Upper lobe of right lung (tissue), 1 donor: ENCODE data around the gene EMILIN2. TPM values are rescaled to one million over a fixed set of nuclear protein-coding genes. Genes with fewer than 3 reads are reported as not detected.

ENCODE experiments used
- ATAC-seq: fragments of 200-7000 bp; cut with Tn5 transposase; one replicate; pipeline ENCODE4 v1.9.1; 2020; ENCODE audit warnings: mild to moderate bottlenecking, moderate library complexity
- DNase-seq: peaks from one replicate; pipeline ENCODE4 v3.0.0-alpha.2; 2020
- H3K27ac ChIP-seq: fragments of 200-600 bp; one replicate; pipeline ENCODE4 v1.8.0; 2022
- H3K27me3 ChIP-seq: fragments of 200-600 bp; one replicate; pipeline ENCODE4 v1.8.0; 2022; ENCODE audit warnings: mild to moderate bottlenecking
- H3K36me3 ChIP-seq: fragments of 200-600 bp; one replicate; pipeline ENCODE4 v1.8.0; 2022
- H3K4me1 ChIP-seq: fragments of 200-600 bp; one replicate; pipeline ENCODE4 v1.8.0; 2022
- H3K4me3 ChIP-seq: fragments of 200-600 bp; one replicate; pipeline ENCODE4 v1.8.0; 2022; ENCODE audit warnings: mild to moderate bottlenecking
- H3K9me3 ChIP-seq: fragments of 200-600 bp; one replicate; pipeline ENCODE4 v1.8.0; 2022
- intact Hi-C: fragments of 100-400 bp; cut with DNase I; formaldehyde crosslinking; loops from one replicate; pipeline ENCODE4 v1.11.0; 2022
- total RNA-seq: library from RNA; stranded (reverse); fragmentation: NEBNext Ultra II Directional; extraction: Animal tissue kit (Norgen Biotek cat#: 25700); gene quantifications from one replicate; pipeline ENCODE4 v1.2.1, GENCODE V29; 2021
- TF ChIP-seq, protein P1 (sequence below): fragments of 200-600 bp; IDR thresholded peaks from one replicate; pipeline ENCODE4 v1.8.0; 2022; ENCODE audit warnings: antibody characterized with exemption
- donor health status: DM: no; HTN: yes; CAD: no; lungs with severe emphysema.

Gene EMILIN2
- total RNA-seq, 1 donor from 2014 or later = 35.2 TPM

DNA sequence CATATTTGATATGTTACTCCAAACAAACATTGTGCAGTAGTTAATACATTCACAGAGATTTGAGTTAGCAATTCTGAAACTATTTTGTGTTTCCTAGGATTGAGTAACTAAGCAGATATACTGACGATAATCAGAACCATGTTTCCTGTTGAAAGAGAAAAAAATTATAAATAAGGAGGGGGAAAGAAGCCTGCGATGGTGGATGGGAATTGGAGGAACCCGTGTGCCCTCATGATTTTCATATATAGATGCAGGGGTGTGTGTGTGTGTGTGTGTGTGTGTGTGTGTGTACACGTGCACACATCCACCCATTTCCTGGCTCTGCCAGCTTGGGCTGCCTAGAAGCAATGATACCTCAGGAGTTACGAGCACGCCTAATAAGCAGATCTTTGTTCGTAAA is 109.2 kb downstream of the EMILIN2 start:
- H3K4me3 ChIP-seq = no peak overlapping the region
- no peak overlapping the region for H3K27ac ChIP-seq
- H3K36me3 ChIP-seq = peaks cover 38% of the 10 kb centered on the region
- DNase-seq (no peak), ATAC-seq (no peak)
- TF ChIP-seq, protein P1, sequence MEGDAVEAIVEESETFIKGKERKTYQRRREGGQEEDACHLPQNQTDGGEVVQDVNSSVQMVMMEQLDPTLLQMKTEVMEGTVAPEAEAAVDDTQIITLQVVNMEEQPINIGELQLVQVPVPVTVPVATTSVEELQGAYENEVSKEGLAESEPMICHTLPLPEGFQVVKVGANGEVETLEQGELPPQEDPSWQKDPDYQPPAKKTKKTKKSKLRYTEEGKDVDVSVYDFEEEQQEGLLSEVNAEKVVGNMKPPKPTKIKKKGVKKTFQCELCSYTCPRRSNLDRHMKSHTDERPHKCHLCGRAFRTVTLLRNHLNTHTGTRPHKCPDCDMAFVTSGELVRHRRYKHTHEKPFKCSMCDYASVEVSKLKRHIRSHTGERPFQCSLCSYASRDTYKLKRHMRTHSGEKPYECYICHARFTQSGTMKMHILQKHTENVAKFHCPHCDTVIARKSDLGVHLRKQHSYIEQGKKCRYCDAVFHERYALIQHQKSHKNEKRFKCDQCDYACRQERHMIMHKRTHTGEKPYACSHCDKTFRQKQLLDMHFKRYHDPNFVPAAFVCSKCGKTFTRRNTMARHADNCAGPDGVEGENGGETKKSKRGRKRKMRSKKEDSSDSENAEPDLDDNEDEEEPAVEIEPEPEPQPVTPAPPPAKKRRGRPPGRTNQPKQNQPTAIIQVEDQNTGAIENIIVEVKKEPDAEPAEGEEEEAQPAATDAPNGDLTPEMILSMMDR = no peak
- no peaks in the 10 kb centered on the region for H3K9me3 ChIP-seq
- intact Hi-C loops = no loop called here
- no peaks in the 10 kb centered on the region for H3K27me3 ChIP-seq
- H3K4me1 ChIP-seq = peaks cover 29% of the 10 kb centered on the region

DNA sequence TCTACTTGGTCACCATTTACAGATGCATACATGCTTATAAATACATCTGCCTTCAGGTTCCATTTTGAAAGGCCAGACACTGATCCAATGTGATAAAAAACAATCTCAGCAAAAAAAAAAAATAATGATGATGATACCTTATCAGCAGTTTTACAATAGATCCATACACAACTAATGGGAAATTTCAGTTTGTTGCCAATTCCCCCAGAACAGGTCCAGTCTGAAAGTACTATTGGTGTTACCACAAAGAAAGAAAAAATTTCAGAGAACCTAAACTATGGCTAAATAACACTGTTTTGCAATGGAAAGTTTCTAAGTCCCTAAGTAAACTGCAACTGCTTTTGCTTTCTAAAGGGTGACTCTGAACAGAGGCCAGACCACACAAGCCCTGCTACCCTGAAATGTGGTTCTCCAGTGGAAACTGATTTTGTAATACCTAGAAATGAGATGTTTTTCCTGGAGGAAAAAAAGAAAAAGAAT is 112.1 kb downstream of the EMILIN2 start:
- ATAC-seq = peak; percentile 69
- Histone ChIP-seq H3K27ac (peak overlapping the region; percentile 33), H3K36me3 (peaks cover 10% of the 10 kb centered on the region), H3K4me1 (peaks cover 52% of the 10 kb centered on the region), H3K9me3 (no peaks in the 10 kb centered on the region), H3K4me3 (no peak overlapping the region), H3K27me3 (no peaks in the 10 kb centered on the region)
- DNase-seq = no peak
- TF ChIP-seq, protein P1 = no peak
- intact Hi-C loops = no loop called here

DNA sequence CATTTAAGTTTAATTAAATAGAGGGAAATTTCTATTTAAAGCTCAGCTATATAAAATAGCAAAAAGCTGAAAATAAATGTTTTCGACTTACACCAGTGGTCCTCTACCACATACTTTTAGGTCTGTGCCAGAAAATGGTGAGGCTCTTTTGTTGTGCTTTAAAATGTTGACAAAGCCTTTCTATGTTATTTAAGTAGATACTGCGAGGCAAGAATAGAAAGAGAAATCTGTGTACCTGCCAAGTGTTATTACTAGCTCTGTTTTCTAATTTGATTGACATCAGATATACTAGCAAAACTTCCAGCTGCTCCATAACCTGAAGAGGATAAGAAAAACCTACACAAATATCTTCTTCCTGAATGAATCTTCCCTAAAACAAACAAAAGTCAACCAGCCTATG is 112.5 kb downstream of the EMILIN2 start:
- H3K36me3 ChIP-seq = peaks cover 6% of the 10 kb centered on the region
- H3K4me1 ChIP-seq = peaks cover 52% of the 10 kb centered on the region
- H3K9me3 ChIP-seq = no peaks in the 10 kb centered on the region
- H3K27me3 ChIP-seq = no peaks in the 10 kb centered on the region
- H3K27ac ChIP-seq = no peak overlapping the region
- intact Hi-C loops = no loop called here
- DNase-seq (no peak), ATAC-seq (no peak)
- TF ChIP-seq, protein P1 = no peak
- H3K4me3 ChIP-seq = no peak overlapping the region

DNA sequence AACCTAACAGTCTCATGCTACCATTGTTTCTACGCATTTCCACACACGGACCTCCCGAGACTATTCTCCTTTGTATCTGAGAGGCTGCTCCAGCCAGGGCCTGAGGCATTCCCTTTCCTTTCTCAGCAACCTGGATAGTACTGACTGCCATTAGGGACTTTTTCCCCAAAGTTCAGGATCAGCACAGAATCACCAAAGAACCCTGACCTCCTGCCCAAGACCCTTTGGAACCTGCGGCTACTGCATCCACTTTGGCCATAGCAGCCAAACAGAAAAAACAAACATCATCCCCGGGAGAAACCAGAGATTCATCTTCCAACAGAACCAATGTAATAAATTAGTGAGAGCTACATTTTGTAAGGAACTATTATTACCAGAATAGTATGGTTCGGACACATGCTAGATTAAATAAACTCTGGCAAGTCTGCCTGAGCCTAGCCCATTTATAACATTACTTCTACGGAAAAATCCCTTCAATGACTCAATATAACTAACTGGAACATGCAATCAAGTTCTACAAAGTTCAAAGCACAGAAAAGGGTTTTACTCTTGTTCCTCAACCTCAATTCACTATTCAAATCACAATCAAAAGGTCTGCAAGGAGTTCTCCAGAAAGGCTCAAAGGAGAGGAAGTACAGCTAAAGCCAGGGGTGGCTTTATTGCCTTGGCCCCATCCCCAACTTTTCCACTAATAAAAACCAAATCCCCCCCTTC is 114.3 kb downstream of the EMILIN2 start:
- TF ChIP-seq, protein P1 = no peak
- no peaks in the 10 kb centered on the region for H3K27me3 ChIP-seq
- no peak for ATAC-seq
- no peak for DNase-seq
- no peak overlapping the region for H3K4me3 ChIP-seq
- no peaks in the 10 kb centered on the region for H3K36me3 ChIP-seq
- no peaks in the 10 kb centered on the region for H3K9me3 ChIP-seq
- intact Hi-C loops = no loop called here
- peak overlapping the region; percentile 65 for H3K27ac ChIP-seq
- peaks cover 52% of the 10 kb centered on the region for H3K4me1 ChIP-seq

DNA sequence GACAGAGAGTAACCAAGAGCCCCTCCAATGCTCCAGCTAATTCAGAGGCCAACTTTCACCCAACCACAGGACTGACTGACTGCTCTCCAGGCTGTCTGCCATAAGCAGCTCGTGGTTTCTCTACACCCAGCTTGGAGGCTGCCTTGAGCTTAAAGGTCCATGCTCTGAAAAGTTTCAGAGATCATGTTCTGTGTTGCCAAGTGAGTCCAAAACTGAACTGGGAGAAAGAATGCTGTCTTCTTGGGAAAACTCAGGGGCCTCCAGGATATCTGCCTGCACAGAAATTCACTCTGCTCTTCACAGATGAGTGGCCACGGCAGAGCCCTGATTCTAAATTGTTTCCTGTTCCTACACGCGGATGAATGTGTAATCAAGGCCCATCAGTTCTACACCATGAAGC is 115.0 kb downstream of the EMILIN2 start:
- no peak overlapping the region for H3K4me3 ChIP-seq
- H3K27me3 ChIP-seq = no peaks in the 10 kb centered on the region
- TF ChIP-seq, protein P1 = no peak
- intact Hi-C loops = no loop called here
- DNase-seq = no peak
- H3K4me1 ChIP-seq = peaks cover 52% of the 10 kb centered on the region
- no peaks in the 10 kb centered on the region for H3K36me3 ChIP-seq
- H3K9me3 ChIP-seq = no peaks in the 10 kb centered on the region
- peak; percentile 34 for ATAC-seq
- H3K27ac ChIP-seq = peak overlapping the region; percentile 33
